Measurements from ENCODE around the gene ARL11. TPM values are rescaled to one million over a fixed set of nuclear protein-coding genes. Genes with fewer than 3 reads are reported as not detected.
"Not testable (repeated sequence)": the region's sequence is repeated elsewhere in the genome, so short reads cannot be mapped to it uniquely, and the experiment has no call there.

ARL11 gene
- total RNA-seq (2014; rRNA removed; shearing (Covaris generic); ENCODE audit: low replicate concordance): not detected in 2 replicates

DNA sequence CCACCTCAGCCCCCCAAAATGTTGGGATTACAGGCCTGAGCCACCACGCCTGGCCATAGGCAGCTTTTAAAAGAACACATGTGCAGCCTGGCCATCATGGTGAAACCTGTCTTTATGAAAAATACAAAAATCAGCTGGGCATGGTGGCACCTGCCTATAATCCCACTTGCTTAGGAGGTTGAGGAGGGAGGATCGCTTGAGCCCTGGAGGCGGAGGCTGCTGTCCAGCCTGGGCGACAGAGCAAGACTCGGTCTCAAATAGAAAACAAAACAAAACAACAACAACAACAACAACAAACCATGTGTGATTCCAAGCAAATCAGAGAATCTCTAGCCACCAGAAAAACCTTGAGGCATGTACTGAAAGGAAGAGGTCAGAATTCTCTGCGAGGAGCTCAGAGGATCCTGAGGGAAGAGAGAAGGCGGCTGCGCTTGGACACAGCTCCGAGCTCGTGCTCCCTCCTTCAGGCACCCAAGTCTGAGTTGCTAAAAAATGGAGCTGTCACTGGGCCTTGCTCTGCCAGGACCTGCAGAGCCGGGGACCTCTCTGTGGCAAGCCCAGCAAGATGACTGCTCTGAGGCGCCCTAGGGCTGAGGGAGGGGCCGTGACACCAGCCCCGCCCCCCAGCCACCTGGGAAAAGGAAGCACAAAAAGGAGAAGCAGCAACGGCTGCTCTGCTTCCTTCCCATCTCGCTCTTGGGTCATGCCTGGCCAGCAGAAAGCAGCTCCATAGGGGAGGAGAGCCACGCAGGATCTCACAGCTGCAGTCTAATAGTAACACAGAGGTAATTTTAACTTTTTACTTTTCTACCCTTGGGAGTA lies at the start of gene ARL11:
TSS of gene ARL11 (plus strand) at position 677 of the 822 bp plus-strand sequence. CDS start 1,941 bp downstream, outside the sequence.
- Histone ChIP-seq H3K9me3 (no peaks in the 10 kb centered on the region), H3K36me3 (no peaks in the 10 kb centered on the region), H3K27me3 (no peaks in the 10 kb centered on the region), H3K4me3 (no peak within 1 kb of the TSS)
- DNase-seq: no peak

DNA sequence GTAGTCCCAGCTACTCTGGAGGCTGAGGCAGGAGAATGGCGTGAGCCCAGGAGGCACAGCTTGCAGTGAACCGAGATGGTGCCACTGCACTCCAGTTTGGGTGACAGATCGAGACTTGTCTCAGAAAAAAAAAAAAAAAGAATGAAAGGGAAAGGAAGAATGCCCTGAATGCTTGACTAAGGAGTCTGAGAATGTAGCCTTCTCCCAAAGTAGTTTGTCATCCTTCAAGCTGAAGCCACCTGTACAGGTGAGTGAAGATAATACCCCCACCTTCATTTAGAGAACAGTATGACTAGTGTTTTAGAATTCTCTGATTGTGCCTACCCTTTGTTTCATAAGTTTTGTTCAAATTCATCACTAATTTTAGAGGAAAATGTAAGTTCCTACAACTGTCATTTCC lies 48.8 kb upstream of the ARL11 start:
- no peaks in the 10 kb centered on the region for H3K9me3 ChIP-seq
- H3K4me3 ChIP-seq: no peak overlapping the region
- no peaks in the 10 kb centered on the region for H3K27me3 ChIP-seq
- DNase-seq: no peak
- peaks cover 7% of the 10 kb centered on the region; the same call in 1 of the 2 replicates for H3K36me3 ChIP-seq

DNA sequence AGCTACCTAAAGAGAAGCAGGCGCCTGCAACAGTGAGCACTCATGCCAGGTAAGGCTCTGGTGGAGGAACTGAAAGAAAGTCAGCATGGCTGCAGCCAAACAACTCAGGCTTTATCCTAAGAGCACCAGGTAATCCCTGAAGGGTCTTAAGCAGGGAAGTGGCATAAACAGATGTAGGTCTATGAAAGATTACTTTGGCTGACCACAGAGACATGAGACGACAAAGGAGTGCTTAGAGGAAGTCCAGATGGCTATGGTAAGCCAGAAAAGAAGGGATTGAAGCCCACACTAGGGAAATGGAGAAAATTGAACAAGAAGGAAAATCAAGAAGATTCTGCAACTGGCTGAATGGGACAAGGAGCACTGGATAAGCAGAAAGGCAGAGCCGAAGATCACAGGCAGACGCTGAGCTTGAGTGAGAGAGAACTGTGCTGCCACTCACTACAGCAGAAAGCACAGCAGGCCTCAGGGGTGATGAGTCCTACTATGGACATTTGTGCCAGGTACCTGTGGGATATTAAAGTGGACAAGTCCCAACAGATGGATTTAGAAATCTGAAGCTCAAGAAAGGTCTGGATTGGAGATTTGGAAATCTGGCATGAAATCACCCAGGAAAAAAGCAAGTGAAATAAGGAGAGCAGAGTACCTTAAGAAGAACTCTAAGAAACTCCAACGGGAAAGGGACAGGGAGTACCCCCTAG lies 47.2 kb upstream of the ARL11 start:
- Histone ChIP-seq H3K9me3 (no peaks in the 10 kb centered on the region), H3K27me3 (no peaks in the 10 kb centered on the region), H3K4me3 (no peak overlapping the region), H3K36me3 (peaks cover 7% of the 10 kb centered on the region; the same call in 1 of the 2 replicates)
- no peak for DNase-seq

DNA sequence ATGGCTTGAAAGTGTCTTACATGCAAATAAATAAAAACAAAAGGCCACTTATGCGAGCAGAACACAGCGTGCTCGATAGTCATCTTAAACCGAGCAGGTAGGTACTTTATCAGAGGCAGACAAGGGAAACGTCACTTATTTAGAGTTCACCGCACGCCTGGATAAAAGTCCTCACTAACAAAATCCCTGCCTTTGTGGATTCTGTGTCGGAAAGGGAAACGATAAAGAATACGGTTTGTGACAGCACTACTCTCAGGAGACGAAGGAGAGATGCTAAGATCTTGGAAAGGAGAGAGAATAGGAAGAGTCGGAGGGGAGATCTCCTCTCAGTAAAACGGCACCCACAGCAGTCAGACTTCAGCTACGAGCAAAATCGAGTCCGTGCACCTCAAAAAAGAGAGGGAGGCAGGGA lies 43.5 kb upstream of the ARL11 start:
- H3K27me3 ChIP-seq: no peaks in the 10 kb centered on the region
- no peak for DNase-seq
- peak overlapping the region; percentile 84 for H3K4me3 ChIP-seq
- no peaks in the 10 kb centered on the region for H3K9me3 ChIP-seq
- H3K36me3 ChIP-seq: 0 out of 2 replicates have a peak, but pooled peaks cover 2% of the 10 kb centered on the region

DNA sequence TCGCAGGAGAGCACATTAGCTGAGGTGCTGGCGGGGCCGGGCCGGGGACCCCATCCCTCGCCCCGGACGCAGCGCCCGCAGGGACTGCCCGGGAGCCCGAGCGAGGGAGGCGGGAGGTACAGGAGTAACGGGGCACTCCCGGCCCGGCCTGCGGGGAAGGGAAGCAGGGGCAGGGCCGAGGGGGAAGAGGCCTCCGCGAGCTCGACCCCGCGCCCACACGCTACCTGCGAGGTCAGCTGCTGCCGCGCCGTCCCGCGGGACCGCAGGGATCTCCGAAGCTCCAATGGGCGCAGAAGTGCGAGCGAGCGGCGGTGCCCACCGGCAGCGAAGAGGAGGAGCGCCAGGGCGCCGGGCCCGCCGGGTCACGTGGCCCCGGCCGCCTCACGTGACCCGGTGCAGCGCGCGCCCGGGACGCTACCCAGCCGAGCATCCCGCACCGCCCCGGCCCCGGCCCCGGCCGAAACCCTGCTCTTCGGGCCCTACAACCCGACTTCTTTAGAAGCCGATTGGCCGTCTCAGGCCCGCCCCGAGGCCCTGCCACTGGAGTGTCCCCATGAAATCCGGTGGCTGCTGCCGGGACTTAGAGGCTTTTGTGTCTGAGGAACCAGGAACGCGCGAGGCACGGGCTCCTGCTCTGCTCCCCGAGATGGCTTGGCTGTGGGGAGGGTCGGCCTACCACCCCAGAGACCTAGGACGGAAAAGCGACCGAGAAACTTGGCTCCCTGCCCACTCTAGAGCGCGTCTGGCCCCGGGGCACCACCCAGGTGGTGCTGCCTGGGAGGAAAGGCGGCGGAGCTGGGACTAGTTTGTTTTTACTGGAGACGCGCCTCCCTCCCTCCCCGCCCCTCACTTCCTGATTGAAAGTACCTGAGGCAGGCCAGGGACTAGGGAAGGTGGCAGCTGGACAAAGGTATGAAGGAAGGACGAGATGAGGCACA lies 42.8 kb upstream of the ARL11 start, which contains the start of gene RCBTB1:
TSS of gene RCBTB1 (minus strand) at position 339 of the 938 bp plus-strand sequence. CDS start 18,279 bp downstream, outside the sequence.
- peak; percentile 67 for DNase-seq

DNA sequence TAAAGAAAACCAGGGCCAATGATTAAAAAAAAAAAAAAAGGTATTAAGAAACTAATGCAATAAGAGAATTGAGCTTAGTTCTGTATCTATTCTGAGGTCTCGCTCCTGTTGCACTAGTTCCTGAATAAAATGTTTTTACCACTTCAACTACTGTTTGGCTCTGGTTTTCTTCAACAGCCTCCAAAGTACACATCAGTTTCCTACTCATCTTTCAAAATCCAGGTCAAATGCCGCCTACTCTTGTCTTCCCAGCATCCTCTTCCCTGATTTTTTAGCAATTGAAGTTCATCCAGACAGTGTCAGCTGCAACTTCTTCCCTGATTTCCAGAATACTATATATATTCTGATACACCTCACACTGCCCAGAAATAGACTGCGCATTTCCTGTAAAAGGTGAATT lies 41.6 kb upstream of the ARL11 start:
- Histone ChIP-seq H3K9me3 (no peaks in the 10 kb centered on the region), H3K4me3 (no peak overlapping the region), H3K36me3 (no peaks in the 10 kb centered on the region), H3K27me3 (no peaks in the 10 kb centered on the region)
- no peak for DNase-seq

More for the DNA sequence above, 42.8 kb upstream of the ARL11 start, which contains the start of gene RCBTB1:
- Histone ChIP-seq H3K9me3 (no peaks in the 10 kb centered on the region), H3K36me3 (no peaks in the 10 kb centered on the region), H3K27me3 (no peaks in the 10 kb centered on the region), H3K4me3 (peak within 1 kb of the TSS; percentile 84)

DNA sequence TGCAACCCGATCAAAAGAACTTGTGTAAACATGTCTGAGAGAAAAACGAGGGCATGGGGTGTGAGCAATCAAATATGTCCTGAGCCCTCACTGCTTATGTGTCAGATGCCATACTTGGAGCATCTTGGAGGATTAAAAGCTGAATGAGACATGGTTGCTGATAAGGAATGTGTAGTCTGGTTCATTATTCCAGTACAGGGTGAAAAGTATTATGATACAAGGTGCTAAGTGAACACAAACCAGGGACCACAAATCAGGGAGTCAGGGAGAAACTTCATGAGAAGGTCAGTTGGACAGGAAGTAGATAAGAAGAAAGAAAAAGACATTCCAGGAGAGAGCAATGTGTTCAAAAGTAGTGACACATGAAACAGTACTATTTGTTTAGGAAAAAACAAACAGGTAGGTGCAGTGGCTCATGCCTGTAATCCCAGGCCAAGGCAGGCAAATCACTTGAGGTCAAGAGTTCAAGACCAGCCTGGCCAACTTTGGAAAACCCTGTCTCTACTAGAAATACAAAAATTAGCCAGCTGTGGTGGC lies 40.9 kb upstream of the ARL11 start:
- no peaks in the 10 kb centered on the region for H3K36me3 ChIP-seq
- H3K4me3 ChIP-seq: no peak overlapping the region
- H3K9me3 ChIP-seq: no peaks in the 10 kb centered on the region
- no peak for DNase-seq
- H3K27me3 ChIP-seq: no peaks in the 10 kb centered on the region

DNA sequence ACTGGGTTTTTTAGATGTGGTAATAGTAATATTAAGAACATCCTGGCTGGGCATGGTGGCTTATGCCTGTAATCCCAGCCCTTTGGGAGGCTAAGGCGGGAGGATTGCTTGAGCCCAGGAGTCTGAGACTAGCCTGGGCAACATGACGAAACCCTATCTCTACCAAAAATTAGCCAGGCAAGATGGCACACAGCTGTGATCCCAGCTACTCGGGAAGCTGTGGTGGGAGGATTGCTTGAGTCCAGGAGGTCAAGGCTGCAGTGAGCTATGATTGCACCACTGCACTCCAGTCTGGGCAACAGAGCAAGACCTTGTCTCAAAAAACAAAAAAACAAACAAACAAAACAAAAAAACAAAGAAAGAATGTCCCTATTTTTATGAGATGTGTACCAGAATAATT lies 37.6 kb upstream of the ARL11 start:
- H3K9me3 ChIP-seq, H3K36me3 ChIP-seq, DNase-seq, H3K4me3 ChIP-seq, H3K27me3 ChIP-seq: not testable (repeated sequence)

DNA sequence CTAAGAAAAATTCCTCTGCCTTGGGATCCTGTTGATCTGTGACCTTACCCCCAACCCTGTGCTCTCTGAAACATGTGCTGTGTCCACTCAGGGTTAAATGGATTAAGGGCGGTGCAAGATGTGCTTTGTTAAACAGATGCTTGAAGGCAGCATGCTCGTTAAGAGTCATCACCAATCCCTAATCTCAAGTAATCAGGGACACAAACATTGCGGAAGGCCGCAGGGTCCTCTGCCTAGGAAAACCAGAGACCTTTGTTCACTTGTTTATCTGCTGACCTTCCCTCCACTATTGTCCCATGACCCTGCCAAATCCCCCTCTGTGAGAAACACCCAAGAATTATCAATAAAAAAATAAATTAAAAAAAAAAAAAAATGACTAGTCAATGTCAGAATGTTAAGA lies 34.4 kb upstream of the ARL11 start:
- not testable (repeated sequence) for H3K36me3 ChIP-seq

DNA sequence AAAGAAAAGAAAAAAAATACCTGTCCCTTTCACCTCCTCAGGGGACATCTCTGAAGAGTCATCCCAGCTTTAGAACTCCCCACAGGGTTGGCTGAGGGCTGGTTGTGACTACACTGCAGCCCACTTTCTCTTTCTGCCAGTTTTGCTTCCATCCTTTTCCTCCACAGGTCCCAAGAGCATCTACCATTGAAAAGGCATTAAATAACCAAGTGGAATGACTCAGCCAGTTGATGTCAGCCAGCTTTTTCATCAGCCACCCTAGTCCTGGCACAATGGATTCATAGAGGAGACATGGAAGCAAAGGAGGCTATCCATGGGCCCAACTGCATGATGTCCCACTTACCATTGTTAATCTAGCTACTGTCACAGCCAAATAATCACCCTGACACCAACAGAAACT lies 33.7 kb upstream of the ARL11 start:
- H3K27me3 ChIP-seq: no peaks in the 10 kb centered on the region
- H3K9me3 ChIP-seq: no peaks in the 10 kb centered on the region
- no peak for DNase-seq
- H3K36me3 ChIP-seq: no peaks in the 10 kb centered on the region
- no peak overlapping the region for H3K4me3 ChIP-seq

More for the DNA sequence above, 34.4 kb upstream of the ARL11 start:
- not testable (repeated sequence) for H3K27me3 ChIP-seq, H3K9me3 ChIP-seq, DNase-seq, H3K4me3 ChIP-seq

DNA sequence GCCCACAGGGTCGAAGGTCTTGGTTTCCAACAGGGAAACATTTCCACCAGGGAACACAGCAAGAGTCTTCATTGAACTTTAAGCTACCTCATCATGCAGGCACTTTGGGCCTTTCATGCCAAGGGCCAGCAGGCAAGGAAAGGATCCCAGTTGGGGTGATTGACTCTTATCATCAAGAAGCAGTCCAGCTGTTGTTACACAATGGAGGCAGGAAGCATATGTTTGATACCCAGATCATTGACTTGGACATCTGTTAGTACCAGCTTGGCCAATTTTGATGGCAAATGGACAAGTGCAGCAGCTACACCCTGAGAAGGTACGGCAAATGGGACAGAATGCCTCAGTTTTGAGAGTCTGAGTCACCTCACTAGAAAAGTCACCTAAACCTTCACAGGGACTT lies 32.1 kb upstream of the ARL11 start:
- Histone ChIP-seq H3K27me3 (no peaks in the 10 kb centered on the region), H3K4me3 (no peak overlapping the region), H3K9me3 (no peaks in the 10 kb centered on the region), H3K36me3 (no peaks in the 10 kb centered on the region)
- DNase-seq: no peak

DNA sequence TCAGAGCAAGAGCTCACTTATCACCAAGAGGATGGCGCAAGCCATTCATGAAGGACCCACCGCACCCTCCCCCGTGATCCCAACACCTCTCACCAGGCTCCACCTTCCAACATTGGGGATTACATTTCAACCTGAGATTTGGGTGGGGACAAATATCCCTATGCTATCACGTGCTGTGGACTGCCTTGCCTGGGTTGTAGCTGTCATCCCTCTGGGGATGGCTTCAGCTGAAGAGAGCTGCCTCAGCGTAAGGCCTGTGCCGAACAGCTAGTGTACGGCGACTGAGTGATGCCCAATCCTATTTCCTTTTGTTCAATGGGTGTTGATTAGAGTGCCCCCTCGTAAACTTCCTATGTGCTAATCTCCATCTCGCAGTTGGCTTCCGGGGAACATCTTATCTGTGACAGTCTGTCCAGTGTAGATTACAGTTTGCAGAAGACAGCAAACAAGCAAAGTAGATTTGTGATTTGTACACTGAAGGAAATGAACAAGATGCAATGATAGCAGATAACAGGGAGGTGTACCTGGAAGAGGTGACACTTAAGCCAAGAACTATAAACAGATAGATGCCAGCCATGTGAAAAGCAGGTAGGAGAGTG lies 31.2 kb upstream of the ARL11 start:
- DNase-seq: no peak
- Histone ChIP-seq H3K36me3 (no peaks in the 10 kb centered on the region), H3K27me3 (no peaks in the 10 kb centered on the region), H3K9me3 (no peaks in the 10 kb centered on the region), H3K4me3 (no peak overlapping the region)

DNA sequence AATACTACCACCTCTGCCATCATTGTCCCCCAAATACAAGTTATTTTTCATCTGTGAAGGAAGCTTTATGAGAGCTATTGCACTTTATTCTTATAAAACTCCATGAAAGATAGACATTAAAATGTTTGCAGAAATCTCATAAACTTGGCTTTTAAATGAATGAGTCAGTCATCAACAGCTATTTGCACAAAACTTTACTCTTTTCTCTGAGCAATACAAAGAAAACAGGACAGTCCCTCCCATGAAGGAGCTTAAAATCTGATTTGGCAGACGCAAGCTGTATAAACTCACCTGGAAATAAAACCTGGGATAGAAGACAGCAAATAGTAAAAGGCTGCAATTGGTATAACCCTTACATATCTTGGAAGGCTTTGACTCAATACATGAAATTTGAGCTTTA lies 26.3 kb upstream of the ARL11 start:
- H3K4me3 ChIP-seq: no peak overlapping the region
- H3K27me3 ChIP-seq: no peaks in the 10 kb centered on the region
- H3K36me3 ChIP-seq: no peaks in the 10 kb centered on the region
- DNase-seq: no peak
- H3K9me3 ChIP-seq: no peaks in the 10 kb centered on the region

DNA sequence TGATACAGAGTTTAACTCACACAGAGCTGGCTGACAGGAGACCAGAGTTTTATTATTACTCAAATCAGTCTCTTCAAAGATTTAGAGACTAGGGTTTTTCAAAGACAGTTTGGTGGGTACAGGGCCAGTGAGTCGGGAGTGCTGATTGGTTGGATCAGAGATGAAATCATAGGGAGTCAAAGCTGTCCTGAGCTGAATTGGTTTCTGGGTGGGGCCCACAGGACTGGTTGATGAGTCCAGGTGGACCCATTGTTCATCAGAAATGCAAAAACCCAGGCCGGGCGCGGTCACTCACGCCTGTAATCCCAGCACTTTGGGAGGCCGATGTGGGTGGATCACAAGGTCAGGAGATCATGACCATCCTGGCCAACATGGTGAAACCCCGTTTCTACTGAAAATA lies 25.7 kb upstream of the ARL11 start:
- H3K9me3 ChIP-seq, H3K36me3 ChIP-seq, DNase-seq: not testable (repeated sequence)

DNA sequence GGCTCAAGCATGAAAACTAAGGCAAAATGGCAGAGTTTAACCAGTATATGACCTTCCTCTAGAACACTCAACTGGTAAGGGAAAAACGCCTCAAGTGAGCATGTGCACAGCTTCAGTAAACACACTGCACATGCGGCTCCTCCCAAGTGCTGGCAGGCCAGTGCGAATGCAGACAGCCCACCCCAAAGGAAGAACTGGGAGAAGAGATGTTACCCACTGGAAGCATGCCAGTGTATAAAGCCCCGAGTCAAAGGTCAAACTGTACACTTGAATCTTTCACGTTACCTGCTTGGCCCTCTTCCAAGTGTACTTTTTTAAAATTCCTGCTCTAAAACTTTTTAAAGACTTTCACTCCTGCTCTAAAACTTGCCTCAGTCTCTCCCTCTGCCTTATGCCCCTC lies 23.7 kb upstream of the ARL11 start:
- H3K27me3 ChIP-seq: no peaks in the 10 kb centered on the region
- DNase-seq: no peak
- H3K36me3 ChIP-seq: no peaks in the 10 kb centered on the region
- no peaks in the 10 kb centered on the region for H3K9me3 ChIP-seq
- no peak overlapping the region for H3K4me3 ChIP-seq

More for the DNA sequence above, 25.7 kb upstream of the ARL11 start:
- not testable (repeated sequence) for H3K4me3 ChIP-seq, H3K27me3 ChIP-seq

Data from MG63 (cell line).